ENCODE data around the gene SPDEF.

Gene SPDEF

DNA sequence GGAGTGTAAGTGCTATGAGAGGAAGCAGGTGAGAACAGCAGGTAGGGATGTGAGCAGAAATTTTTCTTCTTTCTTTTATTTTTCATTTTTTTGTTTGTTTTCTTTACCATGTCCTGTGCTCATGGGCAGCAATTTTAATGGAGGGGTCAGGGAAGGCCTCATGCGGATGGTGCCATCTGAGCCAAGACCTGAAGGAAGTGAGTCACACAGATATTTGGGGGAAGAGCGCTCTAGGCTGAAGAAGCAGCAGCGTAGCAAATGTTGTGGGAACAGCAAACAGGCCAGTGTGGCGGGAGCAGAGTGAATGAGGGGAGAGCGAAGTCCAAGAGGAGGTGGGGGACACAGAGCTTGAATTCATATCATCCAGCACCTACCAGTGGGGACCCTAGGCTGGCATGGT lies 12.7 kb downstream of the SPDEF start:
- no peak for DNase-seq

DNA sequence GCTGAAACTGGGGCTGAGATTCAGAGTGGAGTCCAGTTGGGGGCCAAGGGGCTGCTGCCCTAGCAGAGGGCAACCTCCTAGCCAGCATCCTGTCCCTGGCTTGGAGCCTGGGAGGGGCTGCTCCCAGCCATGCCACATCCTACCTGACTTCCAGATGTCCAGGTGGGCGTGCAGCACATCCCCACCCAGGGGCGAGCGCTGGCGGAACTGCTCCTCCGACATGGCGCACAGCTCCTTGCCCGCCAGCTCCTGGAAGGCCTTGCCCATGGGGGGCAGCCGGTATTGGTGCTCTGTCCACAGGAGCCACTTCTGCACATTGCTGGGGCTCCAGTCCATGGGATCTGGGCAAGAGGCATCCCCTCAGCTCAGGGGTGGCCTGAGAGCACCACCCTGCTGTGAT lies 15.3 kb downstream of the SPDEF start:
- DNase-seq, result no peak

DNA sequence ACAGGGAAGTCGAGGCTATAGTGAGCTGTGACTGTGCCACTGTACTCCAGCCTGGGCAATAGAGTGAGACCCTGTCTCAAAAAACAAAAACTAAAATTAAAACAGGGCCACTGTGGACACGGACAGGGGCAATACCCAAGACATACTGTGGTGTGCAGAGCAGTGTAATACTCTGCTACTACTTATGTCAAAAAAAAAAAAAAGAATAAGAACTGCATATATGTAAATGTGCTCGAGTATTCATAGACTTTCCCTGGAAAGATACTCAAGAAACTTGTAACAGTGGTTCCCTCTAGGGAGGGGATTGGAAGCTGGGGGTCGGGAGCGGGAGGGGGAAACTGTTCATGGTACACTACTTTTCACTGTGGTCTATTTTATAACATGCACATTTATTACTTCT lies 15.9 kb downstream of the SPDEF start:
- no peak for DNase-seq

DNA sequence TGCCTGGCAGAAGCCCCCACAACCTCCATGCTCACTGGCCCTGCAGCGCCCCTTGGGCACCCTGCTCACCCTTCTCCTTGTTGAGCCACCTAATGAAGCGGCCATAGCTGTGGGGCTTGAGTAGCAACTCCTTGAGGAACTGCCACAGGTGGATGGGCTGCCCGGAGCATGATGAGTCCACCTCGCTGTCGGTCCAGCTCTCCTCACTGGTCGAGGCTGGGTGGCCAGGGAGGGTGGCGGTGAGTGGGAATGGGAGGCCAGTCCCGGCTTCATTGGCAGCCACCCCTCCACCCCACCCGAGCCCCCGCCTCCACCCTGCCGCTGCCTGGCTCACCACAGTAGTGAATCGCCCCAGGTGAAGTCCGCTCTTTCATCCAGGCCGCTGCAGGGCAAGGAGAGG lies 16.9 kb downstream of the SPDEF start:
- no peak for DNase-seq

DNA sequence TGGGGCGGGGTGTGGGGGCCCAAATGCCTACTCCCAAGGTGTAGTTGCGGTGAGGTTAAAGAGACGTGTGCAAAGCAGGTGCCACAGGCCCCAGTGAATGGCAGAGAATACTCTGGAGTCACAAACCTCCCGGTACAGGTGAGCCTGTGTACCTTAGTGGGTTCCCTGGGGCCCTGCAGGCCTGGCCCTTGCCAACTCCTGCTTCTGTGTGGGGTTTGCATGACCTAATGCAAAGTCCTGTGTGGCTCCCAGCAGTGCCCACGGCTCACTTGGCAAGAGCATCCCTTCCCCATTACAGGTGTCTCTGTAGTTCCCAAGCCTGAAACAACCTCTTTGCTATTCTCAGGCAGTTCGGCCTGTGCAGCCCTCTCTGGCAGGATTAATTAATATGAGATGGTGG lies 17.5 kb downstream of the SPDEF start:
- DNase-seq, result no peak

DNA sequence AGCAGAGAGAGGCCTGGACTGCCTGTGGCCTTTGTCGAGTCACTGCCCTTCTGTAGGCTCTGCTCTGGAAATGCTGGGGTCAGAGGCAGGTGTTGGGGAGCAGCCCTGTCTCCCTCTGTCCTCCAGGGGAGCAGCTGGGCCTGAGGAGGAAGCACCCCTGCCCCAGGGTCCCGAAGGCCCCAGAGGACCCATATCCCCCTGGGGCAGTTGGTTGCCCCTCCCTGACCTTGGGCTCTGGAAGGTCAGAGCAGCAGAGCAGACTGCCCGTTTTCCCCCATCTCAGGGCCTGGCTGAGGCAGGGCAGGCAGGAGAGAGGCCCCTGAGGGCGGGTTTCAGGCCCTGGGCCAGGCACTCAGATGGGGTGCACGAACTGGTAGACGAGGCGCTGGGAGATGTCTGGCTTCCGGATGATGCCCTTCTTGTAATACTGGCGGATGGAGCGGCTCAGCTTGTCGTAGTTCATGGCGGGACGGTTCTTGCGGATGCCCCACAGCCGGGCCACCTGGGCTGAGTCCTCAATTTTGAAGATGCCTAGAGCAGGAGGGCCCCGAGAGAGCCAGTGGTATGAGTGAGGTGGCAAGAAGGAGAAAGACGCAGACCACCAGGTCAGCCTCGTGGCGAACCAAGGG lies 18.1 kb downstream of the SPDEF start:
- DNase-seq, result no peak

DNA sequence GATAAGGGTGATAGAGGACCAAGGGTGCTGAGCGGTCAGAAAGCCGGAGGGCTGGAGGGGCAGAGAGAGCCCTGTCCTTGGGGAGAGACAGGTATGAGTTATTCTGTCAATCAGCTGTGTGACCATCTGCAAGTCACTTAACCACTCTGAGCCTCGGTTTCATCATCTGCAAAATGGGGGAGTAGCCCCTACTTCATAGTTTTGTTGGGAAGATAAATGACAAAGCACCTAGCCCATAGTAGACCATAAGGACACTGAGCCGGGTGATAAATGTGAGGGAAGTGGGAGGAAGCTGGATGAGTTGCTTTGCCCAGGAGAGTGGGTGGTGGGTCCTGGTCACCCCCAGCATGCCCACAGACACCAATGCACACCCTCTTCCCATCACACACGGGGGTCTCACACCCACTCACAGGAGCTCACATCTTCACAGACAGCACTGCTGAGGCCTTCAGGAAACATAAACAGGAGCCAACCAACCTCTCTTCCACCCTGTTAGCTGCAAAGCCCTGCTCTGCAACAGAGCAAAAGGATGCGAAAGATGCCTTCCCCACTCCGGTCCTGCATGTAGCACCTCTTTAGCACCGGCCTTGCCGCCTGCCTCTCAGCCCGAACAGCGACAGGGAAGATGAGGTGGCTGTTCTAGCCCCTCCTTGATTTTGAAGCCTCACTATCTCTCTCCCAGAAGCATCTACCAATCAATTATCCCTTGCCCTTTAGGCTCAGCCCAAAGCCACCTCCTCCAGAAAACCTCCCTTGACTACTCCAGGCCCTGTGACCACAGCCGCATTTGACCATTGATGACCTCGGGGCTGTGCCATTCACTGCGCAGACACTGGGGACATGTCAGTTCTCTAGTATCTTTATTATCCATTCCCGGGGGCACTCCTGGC lies 18.9 kb downstream of the SPDEF start:
- no peak for DNase-seq

DNA sequence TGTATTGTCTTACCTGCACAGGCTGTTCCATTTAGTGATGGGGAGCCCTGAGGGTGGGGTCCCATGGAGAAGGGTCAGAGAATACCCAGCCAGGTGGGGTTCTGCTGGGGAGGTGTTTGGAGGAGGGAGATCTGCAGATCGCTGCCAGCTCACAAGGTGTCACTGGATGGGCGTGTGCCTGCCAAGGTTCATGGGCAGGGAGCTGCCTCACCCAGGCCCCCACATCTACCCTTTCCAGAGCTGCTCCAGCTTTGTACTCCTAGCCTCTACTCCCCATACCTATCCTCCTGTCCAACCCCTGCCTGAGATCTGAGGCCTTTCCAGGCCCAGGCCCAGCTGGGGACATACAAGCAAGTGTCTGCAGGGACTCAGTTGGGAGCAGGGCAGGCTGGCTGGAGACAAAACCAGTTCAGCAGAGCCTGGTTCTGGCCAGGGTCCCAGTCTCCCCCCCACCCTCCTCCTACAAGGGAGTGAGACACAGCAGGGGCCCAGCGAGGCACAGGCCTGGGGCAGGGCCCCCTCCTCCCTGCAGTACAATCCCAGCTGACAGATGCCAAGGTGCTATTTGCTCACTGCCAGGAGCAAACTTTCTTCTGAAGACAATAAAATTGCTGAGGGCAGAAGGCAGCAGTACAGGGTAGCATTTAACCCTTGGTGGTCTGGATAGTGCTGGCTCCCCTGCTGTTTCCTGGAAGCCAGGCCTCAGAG lies 19.7 kb downstream of the SPDEF start:
- no peak for DNase-seq

DNA sequence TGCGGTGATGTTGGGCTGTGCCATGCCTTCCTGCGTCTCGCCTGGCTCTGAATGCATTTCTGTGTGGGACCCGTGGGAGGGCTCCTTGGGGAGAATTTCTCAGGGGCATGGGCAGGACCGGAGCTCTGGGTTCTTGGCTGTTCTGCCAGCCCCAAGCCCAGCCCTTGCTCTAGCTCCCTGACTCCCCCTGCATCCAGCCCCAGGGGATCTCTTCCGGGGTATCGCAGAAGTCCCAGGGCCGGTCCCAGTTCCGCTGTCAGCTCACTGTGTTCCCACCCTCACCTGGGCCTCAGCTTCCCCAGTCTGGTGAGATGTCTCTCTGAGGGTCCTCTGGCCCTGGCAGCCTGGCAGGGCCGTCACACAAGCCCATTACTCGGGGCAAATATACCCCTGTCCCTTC lies 20.5 kb downstream of the SPDEF start:
- no peak for DNase-seq

DNA sequence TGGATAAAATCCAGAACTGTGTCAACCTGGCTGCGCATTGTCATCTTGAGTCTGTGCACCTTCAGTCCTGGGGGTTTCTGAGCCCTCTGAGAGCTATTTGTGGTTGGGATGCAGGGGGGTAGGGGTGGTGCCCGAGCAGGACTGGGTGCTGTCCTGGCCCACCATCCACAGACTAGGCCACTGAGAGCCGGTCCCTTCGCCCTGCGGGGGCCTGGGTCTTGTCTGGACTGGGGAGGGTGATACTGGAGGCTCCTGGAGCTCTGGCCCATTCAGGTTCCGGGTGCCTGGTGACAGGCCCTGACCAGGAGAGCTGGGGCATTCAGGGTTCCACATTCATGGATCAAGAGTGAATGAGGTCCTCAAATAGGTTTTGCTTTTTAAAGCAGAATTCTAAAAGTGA lies 20.9 kb downstream of the SPDEF start:
- no peak for DNase-seq

DNA sequence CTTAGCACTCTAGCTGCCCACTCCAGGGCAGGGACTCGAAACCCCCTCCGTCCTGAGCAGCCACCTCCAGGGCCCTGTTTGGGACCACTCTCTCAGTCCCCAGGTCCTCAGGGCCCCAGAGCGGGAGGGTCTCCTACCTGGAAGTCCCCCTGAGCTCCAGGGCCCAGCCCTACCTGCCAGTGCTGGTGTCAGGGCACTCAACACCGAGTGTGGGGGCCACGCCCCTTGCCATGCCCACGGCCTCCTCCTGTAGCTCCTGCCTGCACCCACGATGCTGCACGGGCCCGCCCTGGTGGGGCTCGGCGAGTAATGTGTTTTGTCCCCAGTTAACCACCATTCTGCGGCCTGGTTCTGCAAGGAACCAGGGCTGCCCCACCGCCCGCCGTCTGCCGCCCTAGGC lies 21.5 kb downstream of the SPDEF start:
- no peak for DNase-seq

DNA sequence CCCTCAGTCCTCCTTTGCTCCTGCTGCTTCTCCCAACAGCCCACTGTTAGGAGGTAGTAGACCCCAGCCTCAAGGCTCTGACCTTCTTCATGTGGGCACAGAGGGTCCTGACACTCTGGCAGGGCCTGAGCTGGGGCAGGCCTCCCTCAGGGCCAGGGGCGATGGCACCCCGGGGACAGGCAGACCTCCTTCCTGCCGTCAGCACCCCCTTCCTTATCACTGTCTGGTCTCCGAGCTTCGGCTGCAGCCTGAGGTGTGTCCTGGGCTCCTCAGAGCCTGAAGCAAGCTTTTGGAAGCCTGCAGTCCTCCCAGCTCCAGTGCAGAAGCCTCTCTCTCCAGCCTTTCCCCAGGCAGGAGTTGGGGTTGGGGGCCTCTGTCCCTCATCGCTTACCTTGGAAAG lies 22.0 kb downstream of the SPDEF start:
- no peak for DNase-seq

DNA sequence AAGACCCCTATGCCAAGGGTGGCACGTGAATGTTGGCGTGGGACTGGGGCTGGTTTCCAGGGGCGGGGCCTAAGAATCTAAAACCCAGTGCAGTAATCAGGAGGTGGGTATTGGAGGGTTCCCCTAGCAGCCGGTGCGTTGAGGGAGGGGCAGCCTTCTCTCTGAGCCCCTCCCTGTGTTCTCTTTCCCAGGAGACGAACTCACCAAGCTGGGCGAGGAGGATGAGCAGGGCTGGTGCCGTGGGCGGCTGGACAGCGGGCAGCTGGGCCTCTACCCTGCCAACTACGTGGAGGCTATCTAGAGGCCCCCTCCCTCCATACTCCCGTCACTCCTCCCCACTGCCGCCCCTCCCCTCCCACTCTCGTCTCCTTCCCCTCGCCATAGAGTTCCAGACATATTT lies 23.9 kb downstream of the SPDEF start:
- DNase-seq, result no peak

DNA sequence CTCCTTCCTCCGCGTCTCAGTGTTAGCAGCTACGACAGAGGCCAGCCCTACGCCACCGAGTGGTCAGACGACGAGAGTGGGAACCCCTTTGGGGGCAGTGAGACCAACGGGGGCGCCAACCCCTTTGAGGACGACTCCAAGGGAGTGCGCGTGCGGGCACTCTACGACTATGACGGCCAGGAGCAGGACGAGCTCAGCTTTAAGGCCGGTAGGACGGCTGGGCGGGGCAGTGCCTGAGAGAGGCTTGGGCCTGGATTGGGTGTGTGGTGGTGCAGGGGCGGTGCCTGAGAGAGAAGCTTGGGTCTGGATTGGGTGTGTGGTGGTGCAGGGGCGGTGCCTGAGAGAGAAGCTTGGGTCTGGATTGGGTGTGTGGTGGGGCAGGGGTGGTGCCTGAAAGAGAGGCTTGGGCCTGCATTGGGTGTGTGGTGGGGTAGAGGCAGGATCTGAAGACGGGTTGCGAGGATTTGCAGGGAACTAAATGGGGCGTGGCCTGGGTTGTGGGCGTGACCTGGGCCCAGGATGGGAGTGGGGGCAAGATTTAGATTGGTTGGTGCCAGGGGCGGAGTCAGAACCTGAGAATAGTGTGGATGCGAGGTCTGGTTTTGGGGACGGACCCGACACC lies 24.4 kb downstream of the SPDEF start:
- DNase-seq, result peak; percentile 7

DNA sequence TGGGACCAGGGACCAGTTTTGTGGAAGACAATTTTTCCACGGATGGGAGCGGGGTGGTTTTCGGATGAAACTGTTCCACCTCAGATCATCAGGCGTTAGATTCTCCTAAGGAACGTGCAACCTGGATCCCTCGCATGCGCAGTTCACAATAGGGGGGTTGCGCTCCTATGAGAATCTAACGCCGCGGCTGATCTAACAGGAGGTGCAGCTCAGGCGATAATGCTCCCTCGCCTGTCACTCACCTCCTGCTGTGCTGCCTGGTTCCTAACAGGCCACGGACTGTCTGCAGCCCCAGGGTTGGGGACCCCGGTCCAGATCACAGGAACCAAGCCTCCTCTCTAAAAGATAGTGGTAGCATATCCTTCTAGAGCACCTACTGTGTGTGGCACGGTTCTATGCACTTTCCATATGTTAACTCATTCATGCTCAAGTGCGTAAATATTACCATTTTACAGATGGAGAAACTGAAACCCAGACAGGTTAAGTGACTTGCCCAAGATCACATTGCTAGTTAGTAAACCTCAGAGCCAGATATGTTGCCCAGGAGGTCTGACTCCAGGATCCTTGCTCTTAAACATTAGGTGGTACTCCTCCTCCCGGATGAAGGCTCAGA lies 25.3 kb downstream of the SPDEF start:
- no peak for DNase-seq

DNA sequence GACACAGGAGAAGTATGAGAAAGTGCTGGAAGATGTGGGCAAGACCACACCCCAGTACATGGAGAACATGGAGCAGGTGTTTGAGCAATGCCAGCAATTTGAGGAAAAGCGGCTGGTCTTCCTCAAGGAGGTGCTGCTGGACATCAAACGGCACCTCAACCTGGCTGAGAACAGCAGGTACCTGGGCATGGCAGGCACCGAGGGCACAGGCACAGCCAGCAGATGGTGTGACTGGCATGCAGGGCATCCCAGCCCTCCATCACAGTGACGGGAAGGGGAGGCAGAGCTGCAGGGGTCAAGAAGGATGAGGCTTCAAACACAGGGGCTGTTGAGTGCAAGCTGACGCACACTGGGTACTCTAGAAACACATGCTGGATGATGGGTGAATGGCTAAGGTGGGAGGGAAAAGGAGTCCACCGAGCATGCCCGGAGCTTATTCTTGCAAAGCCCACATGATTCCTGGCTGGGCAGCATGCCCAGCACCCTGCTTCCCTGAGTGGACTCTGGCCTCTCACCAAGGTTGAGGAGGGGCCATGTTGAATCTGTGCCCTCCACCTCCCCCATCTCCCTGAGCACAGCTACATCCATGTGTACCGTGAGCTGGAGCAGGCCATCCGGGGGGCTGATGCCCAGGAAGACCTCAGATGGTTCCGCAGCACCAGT lies 26.3 kb downstream of the SPDEF start:
- no peak for DNase-seq

DNA sequence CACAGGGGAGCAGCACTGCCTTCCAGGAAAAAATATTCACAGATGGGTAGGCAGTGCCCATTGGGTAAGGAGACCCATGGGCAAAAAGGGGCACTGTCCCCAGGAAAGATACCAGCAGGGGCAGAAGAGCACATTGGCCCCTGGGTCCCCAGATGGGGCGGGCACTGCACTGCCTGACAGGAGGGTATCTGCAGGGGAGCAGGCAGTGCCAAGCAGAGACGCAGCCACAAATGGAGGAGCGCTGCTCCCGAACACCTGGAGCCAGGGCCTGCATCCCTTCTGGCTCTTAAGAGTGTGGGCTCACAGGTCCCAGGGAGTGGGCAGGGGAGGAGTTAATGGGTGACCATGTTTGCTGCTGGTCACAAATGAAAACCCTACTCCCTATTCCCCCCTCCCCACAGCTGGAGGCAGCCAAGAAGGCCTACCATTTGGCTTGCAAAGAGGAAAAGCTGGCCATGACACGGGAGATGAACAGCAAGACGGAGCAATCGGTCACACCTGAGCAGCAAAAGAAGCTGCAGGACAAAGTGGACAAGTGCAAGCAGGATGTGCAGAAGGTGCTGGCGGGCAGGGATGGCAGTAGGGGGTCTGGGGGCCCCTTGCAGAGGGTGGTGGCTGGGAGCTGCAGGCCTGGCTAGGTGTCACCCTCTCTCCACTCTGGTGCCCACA lies 27.0 kb downstream of the SPDEF start:
- no peak for DNase-seq

DNA sequence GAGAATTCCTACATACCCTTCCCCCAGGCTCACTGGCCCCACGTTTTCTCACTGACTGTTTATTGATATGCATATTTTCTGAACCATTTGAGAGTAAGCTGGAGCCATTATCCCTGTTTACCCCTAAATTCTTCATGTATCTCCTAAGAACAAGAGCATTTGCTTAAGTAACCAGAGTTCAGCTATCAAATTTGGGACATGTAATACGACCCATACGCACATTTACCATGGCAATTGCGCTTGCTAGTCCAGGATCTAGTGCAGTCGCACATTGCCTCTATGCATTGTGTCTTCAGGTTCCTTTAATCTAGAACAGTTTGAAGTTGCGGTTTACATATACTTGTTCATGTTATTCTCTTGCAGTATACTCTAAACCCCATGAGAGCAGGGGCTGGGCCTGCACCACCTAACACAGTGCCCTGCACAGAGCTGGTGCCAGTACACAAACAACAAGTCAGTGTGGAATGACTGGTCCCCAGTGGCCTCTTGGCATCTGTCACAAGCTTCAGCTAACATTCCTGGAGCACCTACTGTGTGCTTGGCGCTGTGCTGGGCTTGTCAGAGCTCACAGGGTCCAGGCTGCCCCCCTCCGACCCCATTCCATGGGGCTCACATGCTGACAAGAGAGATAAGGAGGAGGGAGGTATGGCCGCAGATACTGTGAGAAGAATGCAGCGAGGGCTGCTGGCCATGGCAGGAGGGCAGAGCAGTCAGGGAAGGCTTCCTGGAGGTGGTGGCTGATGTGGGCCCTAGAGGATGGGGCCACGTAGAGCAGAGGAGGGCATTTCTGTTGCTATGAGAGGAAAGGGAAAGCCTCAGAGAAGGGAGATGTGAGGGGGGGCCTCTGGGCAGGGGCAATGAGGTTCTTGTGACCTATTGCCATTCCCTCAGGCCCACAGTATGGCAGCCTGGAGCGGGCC lies 28.1 kb downstream of the SPDEF start:
- no peak for DNase-seq

DNA sequence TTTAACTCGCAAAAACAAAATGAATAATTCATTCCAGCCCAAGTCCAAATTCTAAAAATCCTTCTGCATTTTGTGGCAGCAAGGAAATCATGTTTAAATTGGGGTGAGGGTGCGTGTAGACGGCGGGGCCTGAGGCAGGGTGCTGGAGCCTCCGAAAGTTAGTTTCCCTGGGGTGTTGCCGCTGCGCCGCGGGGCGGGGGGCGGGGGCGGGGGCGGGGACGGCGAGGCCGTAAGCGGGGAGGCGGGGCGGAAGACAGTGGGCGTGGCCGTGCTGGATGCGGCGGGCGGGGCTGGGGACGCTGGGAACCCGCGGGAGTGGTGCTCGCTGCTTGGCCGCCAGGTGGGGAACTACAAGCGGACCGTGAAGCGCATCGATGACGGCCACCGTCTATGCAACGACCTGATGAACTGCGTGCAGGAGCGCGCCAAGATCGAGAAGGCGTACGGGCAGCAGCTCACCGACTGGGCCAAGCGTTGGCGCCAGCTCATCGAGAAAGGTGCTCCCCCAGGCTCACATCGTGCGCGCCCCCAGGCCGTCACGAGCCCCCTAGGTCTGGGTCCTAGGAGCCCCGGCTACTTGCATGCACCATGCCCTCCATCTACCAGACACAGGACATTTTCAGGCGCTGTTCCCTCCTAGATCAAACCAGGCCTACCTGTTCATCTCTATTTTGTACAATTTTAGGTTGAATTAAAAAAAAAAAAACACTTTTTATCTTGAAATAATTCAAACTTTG lies 29.0 kb downstream of the SPDEF start:
- peak; percentile 97 for DNase-seq
